Measurements from ENCODE around the gene ST7L. TPM values are rescaled to one million over a fixed set of nuclear protein-coding genes. Genes with fewer than 3 reads are reported as not detected.

Gene ST7L
- total RNA-seq, 2 donors from 2014 or later: 18.0 to 18.2 TPM

- Mint-ChIP-seq H3K36me3 (ENCODE audit: low read depth) (no peaks in the 10 kb centered on the region), H3K4me3 (no peak overlapping the region), H3K9me3 (no peaks in the 10 kb centered on the region), H3K27me3 (ENCODE audit: insufficient read depth) (peaks cover 54% of the 10 kb centered on the region), H3K27ac (no peak overlapping the region), H3K4me1 (no peaks in the 10 kb centered on the region)
- TF ChIP-seq CTCF (conservative IDR thresholded peaks at IDR 0.05): no peak
- Histone ChIP-seq H3K27me3 (ENCODE audit: control insufficient read depth, insufficient read depth, low read length, poor library complexity, severe bottlenecking) (peaks cover 8% of the 10 kb centered on the region), H3K27ac (ENCODE audit: low read depth, low read length) (no peak overlapping the region), H3K4me3 (ENCODE audit: low read length) (no peak overlapping the region), H3K9ac (ENCODE audit: extremely low read depth, low read length, poor library complexity, severe bottlenecking) (no peak overlapping the region), H3K9me3 (ENCODE audit: control insufficient read depth, low read length) (no peaks in the 10 kb centered on the region), H3K36me3 (ENCODE audit: control insufficient read depth, insufficient read depth, low read length) (no peaks in the 10 kb centered on the region), H3K4me1 (ENCODE audit: control insufficient read depth, insufficient read depth, low read length) (no peaks in the 10 kb centered on the region)
- no peak for DNase-seq
- WGBS, 2 experiments (ENCODE audit: insufficient coverage in 1 of 2, insufficient read length in 1 of 2): 82 to 88% methylated on average over 2 to 5 of the region's 5 CpGs
Observed at GRCh38 chr1:112496290-112496689, 122.7 kb downstream of the ST7L start.

GRCh38 chr1:112493351-112493750 lies 125.6 kb downstream of the ST7L start:
- Histone ChIP-seq H3K9ac (ENCODE audit: extremely low read depth, low read length, poor library complexity, severe bottlenecking) (no peak overlapping the region), H3K4me1 (ENCODE audit: control insufficient read depth, insufficient read depth, low read length) (no peaks in the 10 kb centered on the region), H3K9me3 (ENCODE audit: control insufficient read depth, low read length) (no peaks in the 10 kb centered on the region), H3K27ac (ENCODE audit: low read depth, low read length) (no peak overlapping the region), H3K4me3 (ENCODE audit: low read length) (no peak overlapping the region), H3K27me3 (ENCODE audit: control insufficient read depth, insufficient read depth, low read length, poor library complexity, severe bottlenecking) (no peaks in the 10 kb centered on the region), H3K36me3 (ENCODE audit: control insufficient read depth, insufficient read depth, low read length) (no peaks in the 10 kb centered on the region)
- no peaks in the 10 kb centered on the region for H3K36me3 Mint-ChIP-seq (ENCODE audit: low read depth)
- H3K4me1 Mint-ChIP-seq: peaks cover 3% of the 10 kb centered on the region
- no peak for DNase-seq
- no peak overlapping the region for H3K27ac Mint-ChIP-seq
- no peak for TF ChIP-seq CTCF (conservative IDR thresholded peaks at IDR 0.05)
- peaks cover 32% of the 10 kb centered on the region for H3K27me3 Mint-ChIP-seq (ENCODE audit: insufficient read depth)
- 68 to 79% methylated on average over 2 to 5 of the region's 6 CpGs for WGBS, 2 experiments (ENCODE audit: insufficient coverage in 1 of 2, insufficient read length in 1 of 2)
- H3K4me3 Mint-ChIP-seq: no peak overlapping the region
- no peaks in the 10 kb centered on the region for H3K9me3 Mint-ChIP-seq

GRCh38 chr1:112492076-112492475 lies 126.9 kb downstream of the ST7L start:
- no peak for DNase-seq
- no peak for TF ChIP-seq CTCF (conservative IDR thresholded peaks at IDR 0.05)
- Histone ChIP-seq H3K9ac (ENCODE audit: extremely low read depth, low read length, poor library complexity, severe bottlenecking) (no peak overlapping the region), H3K9me3 (ENCODE audit: control insufficient read depth, low read length) (no peaks in the 10 kb centered on the region), H3K27me3 (ENCODE audit: control insufficient read depth, insufficient read depth, low read length, poor library complexity, severe bottlenecking) (no peaks in the 10 kb centered on the region), H3K27ac (ENCODE audit: low read depth, low read length) (no peak overlapping the region), H3K4me3 (ENCODE audit: low read length) (no peak overlapping the region), H3K4me1 (ENCODE audit: control insufficient read depth, insufficient read depth, low read length) (no peaks in the 10 kb centered on the region), H3K36me3 (ENCODE audit: control insufficient read depth, insufficient read depth, low read length) (no peaks in the 10 kb centered on the region)
- H3K4me3 Mint-ChIP-seq: no peak overlapping the region
- H3K9me3 Mint-ChIP-seq: no peaks in the 10 kb centered on the region
- peaks cover 27% of the 10 kb centered on the region for H3K27me3 Mint-ChIP-seq (ENCODE audit: insufficient read depth)
- WGBS, 2 experiments (ENCODE audit: insufficient coverage in 1 of 2, insufficient read length in 1 of 2): 83% methylated on average over 1 of the region's 1 CpG; no CpG with 5 or more reads in 1 of the 2 experiments
- no peaks in the 10 kb centered on the region for H3K36me3 Mint-ChIP-seq (ENCODE audit: low read depth)
- no peak overlapping the region for H3K27ac Mint-ChIP-seq
- H3K4me1 Mint-ChIP-seq: peaks cover 3% of the 10 kb centered on the region
